ENCODE results near the gene WNT6. TPM values are rescaled to one million over a fixed set of nuclear protein-coding genes. Genes with fewer than 3 reads are reported as not detected.

The WNT6 gene
- total and polyA plus RNA-seq, 2 of the 8 experiments (the other 6 are each of a cell fraction or from before 2014, with no cell fraction given) = not detected

DNA sequence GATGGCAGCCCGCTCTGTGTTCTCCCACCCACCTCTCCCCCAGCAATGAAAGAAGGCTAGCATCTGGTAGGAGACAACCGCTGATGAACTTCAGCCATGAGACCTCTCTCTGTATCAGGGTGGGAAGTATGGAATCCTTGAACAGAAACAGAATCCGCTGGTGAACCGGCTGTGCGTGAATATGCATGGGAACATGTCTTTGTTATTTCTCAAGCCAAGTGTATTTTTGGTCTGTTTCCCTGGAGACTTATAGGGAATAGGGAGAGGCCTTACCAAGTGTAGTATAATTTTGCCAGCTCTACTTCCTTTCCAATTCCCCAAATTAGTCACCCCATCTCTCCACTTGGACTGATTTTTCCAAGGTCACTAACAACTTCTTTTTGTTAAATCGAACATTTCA lies 51.1 kb downstream of the WNT6 start:
- Histone ChIP-seq H3K18ac (ENCODE audit: extremely low read depth, low read length) (no peak overlapping the region), H3K23ac (ENCODE audit: insufficient read length) (no peak overlapping the region), H3K36me3 (ENCODE audit: control insufficient read depth in 2 of 4, insufficient read depth in 4 of 4, low read length in 3 of 4) (no peaks in the 10 kb centered on the region), H2BK120ac (replicated peaks; ENCODE audit: low read depth, low read length) (no peak overlapping the region), H4K91ac (replicated peaks; ENCODE audit: insufficient read length, low read length) (no peak overlapping the region), H3K4me1 (replicated peaks in 1 of 4; ENCODE audit: control insufficient read depth in 3 of 4, insufficient read depth in 4 of 4, low read length in 3 of 4) (peaks cover 0 to 4% (median 1%) of the 10 kb centered on the region in 4 experiments; a peak in 2 of 7 replicates), H3K27ac (ENCODE audit: low read depth, low read length) (no peak overlapping the region), H2AK5ac (ENCODE audit: low read depth, low read length) (no peak overlapping the region), H3K79me1 (ENCODE audit: low read depth, low read length) (no peaks in the 10 kb centered on the region), H2BK20ac (ENCODE audit: low read length) (no peak overlapping the region), H2BK5ac (ENCODE audit: low read depth, low read length) (no peak overlapping the region), H3K4me2 (ENCODE audit: insufficient read depth in 1 of 2, low read depth in 2 of 2, low read length in 2 of 2) (no peak overlapping the region), H3K23me2 (ENCODE audit: low read depth, low read length) (peaks cover 7% of the 10 kb centered on the region; the same call in 1 of the 2 replicates), H3K79me2 (ENCODE audit: control insufficient read depth in 1 of 2, insufficient read depth in 2 of 2, low read length in 2 of 2) (no peaks in the 10 kb centered on the region), H4K20me1 (replicated peaks in 1 of 2; ENCODE audit: control insufficient read depth in 1 of 2, insufficient read depth in 2 of 2, low read length in 2 of 2) (no peaks in the 10 kb centered on the region), H3K56ac (replicated peaks; ENCODE audit: insufficient read length, low read depth, low read length) (no peak overlapping the region), H4K8ac (ENCODE audit: extremely low read depth, insufficient read depth, low read length) (no peak overlapping the region), H3K9ac (replicated peaks in 1 of 4; ENCODE audit: extremely low read depth in 1 of 4, low read depth in 3 of 4, low read length in 3 of 4) (no peak overlapping the region), H2BK15ac (ENCODE audit: low read length) (no peak overlapping the region), H3K4ac (replicated peaks; ENCODE audit: insufficient read length, low read depth, low read length) (no peak overlapping the region), H3K14ac (ENCODE audit: insufficient read length) (no peak overlapping the region), H4K5ac (ENCODE audit: insufficient read length, low read depth, low read length) (no peak overlapping the region), H2AFZ (ENCODE audit: low read length) (no peak overlapping the region), H3K4me3 (ENCODE audit: extremely low read depth in 1 of 4, insufficient read depth in 2 of 4, low read depth in 3 of 4, low read length in 4 of 4) (no peak overlapping the region), H2BK12ac (ENCODE audit: low read depth, low read length) (no peak overlapping the region), H3K27me3 (replicated peaks in 1 of 4; ENCODE audit: control insufficient read depth in 3 of 4, extremely low read depth in 1 of 4, insufficient read depth in 3 of 4, low read length in 3 of 4) (peaks cover 0 to 17% (median 12%) of the 10 kb centered on the region in 4 experiments; a peak in 5 of 7 replicates), H3K9me3 (ENCODE audit: insufficient read depth in 2 of 2, low read depth in 1 of 2, low read length in 1 of 2) (no peaks in the 10 kb centered on the region)
- WGBS, 2 experiments (ENCODE audit: extremely low coverage in 1 of 2, insufficient coverage in 1 of 2, insufficient read length in 1 of 2, insufficient replicate concordance in 2 of 2, low coverage in 1 of 2, low lambda C conversion rate in 2 of 2, missing lambda C conversion rate in 1 of 2) = 91% methylated on average over 6 of the region's 6 CpGs; no CpG with 5 or more reads in 1 of the 2 experiments
- TF ChIP-seq TEAD4 (IDR thresholded peaks at IDR 0.05; ENCODE audit: low read depth, low read length) = no peak
- TF ChIP-seq RAD21 (IDR thresholded peaks at IDR 0.05 in 1 of 2, conservative IDR thresholded peaks at IDR 0.05 in 1 of 2; ENCODE audit: low read depth in 2 of 2, low read length in 2 of 2) = no peak
- TF ChIP-seq EP300 (IDR thresholded peaks at IDR 0.05; ENCODE audit: borderline replicate concordance in 1 of 2, low read depth in 2 of 2, low read length in 2 of 2) = no peak
- no peak for TF ChIP-seq POLR2AphosphoS5 (IDR thresholded peaks at IDR 0.05; ENCODE audit: low read depth, low read length)
- TF ChIP-seq RNF2 (IDR thresholded peaks at IDR 0.05; ENCODE audit: borderline replicate concordance, low read depth, low read length, missing control alignments, poor library complexity, severe bottlenecking) = no peak
- TF ChIP-seq TAF1 (IDR thresholded peaks at IDR 0.05; ENCODE audit: low read depth, low read length) = no peak
- DNase-seq (ENCODE audit: low read depth in 1 of 2, low spot score in 2 of 2) = no peak
- no peak for FAIRE-seq
- POLR2A ChIA-PET (ENCODE audit: partially characterized antibody) = interaction anchor here (0.9 to 2.0 kb wide), 3 partner anchors 12 to 33 kb away, joined by 4 to 6 read pairs (median 4); no protein-coding TSS in a partner anchor
- CTCF ChIA-PET (ENCODE audit: partially characterized antibody) = interaction anchor here (0.8 to 9.3 kb wide), 6 partner anchors 9 to 100 kb away, joined by 3 to 66 read pairs (median 4); partner anchors contain the start of gene CDK5R2
